ENCODE results near the gene PCBP3.

PCBP3 gene

GRCh38 chr21:45942755-45943629 is 299.5 kb downstream of the PCBP3 start:
- no peak for TF ChIP-seq CTCF (IDR thresholded peaks at IDR 0.05)

- TF ChIP-seq CTCF (IDR thresholded peaks at IDR 0.05), result no peak
Measured at GRCh38 chr21:45943630-45944540, 300.4 kb downstream of the PCBP3 start.

- TF ChIP-seq CTCF (IDR thresholded peaks at IDR 0.05), result no peak
Measured at GRCh38 chr21:45944601-45945000, 301.1 kb downstream of the PCBP3 start.

- no peak for TF ChIP-seq CTCF (IDR thresholded peaks at IDR 0.05)
Measured at GRCh38 chr21:45945066-45945867, 301.7 kb downstream of the PCBP3 start.

GRCh38 chr21:45945868-45946210 is 302.3 kb downstream of the PCBP3 start:
- TF ChIP-seq CTCF (IDR thresholded peaks at IDR 0.05), result no peak

- no peak for TF ChIP-seq CTCF (IDR thresholded peaks at IDR 0.05)
Measured at GRCh38 chr21:45947296-45947695, 303.8 kb downstream of the PCBP3 start.

- no peak for TF ChIP-seq CTCF (IDR thresholded peaks at IDR 0.05)
Measured at GRCh38 chr21:45947716-45948255, 304.3 kb downstream of the PCBP3 start.

Measured in LNCAP (cell line).